H9 (cell line): ENCODE results near the gene ANKRD44. TPM values are rescaled to one million over a fixed set of nuclear protein-coding genes. Genes with fewer than 3 reads are reported as not detected.

Experiments
- DNase-seq: peaks from one replicate; pipeline ENCODE4 v3.0.0-alpha.2; 2017
- H2AFZ ChIP-seq: one replicate; pipeline ENCODE4 v1.6.1; 2013; ENCODE audit warnings: mild to moderate bottlenecking, low read length, control low read depth, moderate library complexity
- H2AK5ac ChIP-seq: 2 replicates; pipeline ENCODE4 v1.6.1; 2013; ENCODE audit warnings: low read length, control low read depth, mixed read lengths; ENCODE audit not compliant: insufficient read length
- H2BK120ac ChIP-seq: one replicate; pipeline ENCODE4 v1.6.1; 2013; ENCODE audit warnings: low read depth, mild to moderate bottlenecking, low read length, control low read depth, inconsistent platforms; ENCODE audit not compliant: poor library complexity, severe bottlenecking
- H2BK12ac ChIP-seq: 2 replicates; pipeline ENCODE4 v1.6.1; 2013; ENCODE audit warnings: low read length, control low read depth, mixed read lengths, low read depth; ENCODE audit not compliant: insufficient read length
- H2BK15ac ChIP-seq: 2 replicates; pipeline ENCODE4 v1.6.1; 2013; ENCODE audit warnings: low read depth, low read length, control low read depth
- H2BK20ac ChIP-seq: one replicate; pipeline ENCODE4 v1.6.1; 2013; ENCODE audit warnings: low read depth, mild to moderate bottlenecking, low read length, control low read depth, inconsistent platforms; ENCODE audit not compliant: poor library complexity, severe bottlenecking
- H2BK5ac ChIP-seq: 2 replicates; pipeline ENCODE4 v1.6.1; 2013; ENCODE audit warnings: low read length, control low read depth, mixed read lengths; ENCODE audit not compliant: insufficient read length
- H3K14ac ChIP-seq: 2 replicates; pipeline ENCODE4 v1.6.1; 2013; ENCODE audit warnings: low read length, control low read depth; ENCODE audit not compliant: insufficient read depth
- H3K18ac ChIP-seq: 2 replicates; pipeline ENCODE4 v1.6.1; 2013; ENCODE audit warnings: low read depth, mild to moderate bottlenecking, mixed read lengths, low read length, control low read depth; ENCODE audit not compliant: insufficient read length
- H3K23ac ChIP-seq: 2 replicates; pipeline ENCODE4 v1.6.1; 2013; ENCODE audit warnings: low read length, control low read depth, mixed read lengths, low read depth; ENCODE audit not compliant: insufficient read length
- H3K23me2 ChIP-seq: 2 replicates; pipeline ENCODE4 v1.6.1; 2013; ENCODE audit warnings: low read depth, mild to moderate bottlenecking, mixed read lengths, low read length, control low read depth; ENCODE audit not compliant: insufficient read length, poor library complexity, severe bottlenecking
- H3K27ac ChIP-seq: 2 replicates; pipeline ENCODE4 v1.5.1; 2013; ENCODE audit warnings: low read length, control low read depth, mixed read lengths, low read depth; ENCODE audit not compliant: insufficient read length
- H3K27me3 ChIP-seq: 2 replicates; pipeline ENCODE4 v1.6.1; 2013; ENCODE audit warnings: low read length, control low read depth, inconsistent platforms; ENCODE audit not compliant: insufficient read depth
- H3K4ac ChIP-seq: 2 replicates; pipeline ENCODE4 v1.6.1; 2013; ENCODE audit warnings: low read depth, mild to moderate bottlenecking, control low read depth, inconsistent platforms, low read length, moderate library complexity
- H3K4me1 ChIP-seq: 2 replicates; pipeline ENCODE4 v1.6.1; 2013; ENCODE audit warnings: low read length, control low read depth, inconsistent platforms; ENCODE audit not compliant: insufficient read depth
- H3K4me2 ChIP-seq: 2 replicates; pipeline ENCODE4 v1.6.1; 2013; ENCODE audit warnings: low read length, control low read depth, mixed read lengths; ENCODE audit not compliant: insufficient read length, insufficient read depth
- H3K56ac ChIP-seq: 2 replicates; pipeline ENCODE4 v1.6.1; 2013; ENCODE audit warnings: low read depth, mild to moderate bottlenecking, mixed read lengths, low read length, control low read depth; ENCODE audit not compliant: insufficient read length
- H3K79me1 ChIP-seq: 2 replicates; pipeline ENCODE4 v1.6.1; 2013; ENCODE audit warnings: low read depth, mild to moderate bottlenecking, moderate library complexity, low read length, control low read depth, inconsistent platforms; ENCODE audit not compliant: insufficient read depth, poor library complexity, severe bottlenecking
- H3K79me2 ChIP-seq: 2 replicates; pipeline ENCODE4 v1.6.1; 2013; ENCODE audit warnings: low read length, control low read depth, inconsistent platforms; ENCODE audit not compliant: insufficient read depth
- H3K9ac ChIP-seq: 2 replicates; pipeline ENCODE4 v1.6.1; 2013; ENCODE audit warnings: low read length, control low read depth, mixed read lengths; ENCODE audit not compliant: insufficient read length; ENCODE audit errors: extremely low read depth
- H3K9me3 ChIP-seq: one replicate; pipeline ENCODE4 v1.6.1; 2013; ENCODE audit warnings: low read depth, low read length, inconsistent platforms; ENCODE audit not compliant: control insufficient read depth
- H3T11ph ChIP-seq: one replicate; pipeline ENCODE4 v1.6.1; 2013; ENCODE audit warnings: mild to moderate bottlenecking, low read length, control low read depth, inconsistent platforms
- H4K20me1 ChIP-seq: one replicate; pipeline ENCODE4 v1.6.1; 2013; ENCODE audit not compliant: control insufficient read depth, insufficient read length, insufficient read depth
- H4K5ac ChIP-seq: 2 replicates; pipeline ENCODE4 v1.6.1; 2013; ENCODE audit warnings: low read depth, mild to moderate bottlenecking, mixed read lengths, low read length, control low read depth; ENCODE audit not compliant: insufficient read length
- H4K8ac ChIP-seq: replicated peaks from 2 replicates; pipeline ENCODE4 v1.6.1; 2013; ENCODE audit warnings: low read length, control low read depth, mixed read lengths, low read depth; ENCODE audit not compliant: insufficient read length
- H4K91ac ChIP-seq: 2 replicates; pipeline ENCODE4 v1.6.1; 2013; ENCODE audit warnings: low read depth, mild to moderate bottlenecking, moderate library complexity, mixed read lengths, low read length, control low read depth; ENCODE audit not compliant: insufficient read length
- H3K27ac Mint-ChIP-seq, 3 experiments: 2 replicates in 2 of 3; 3 replicates in 1 of 3; pipeline ENCODE4 v1.8.0; 2020 to 2021; ENCODE audit warnings: mixed read lengths in 3 of 3, mild to moderate bottlenecking in 1 of 3, moderate library complexity in 1 of 3
- H3K27me3 Mint-ChIP-seq: 2 replicates; pipeline ENCODE4 v1.8.0; 2021; ENCODE audit warnings: low read depth, mild to moderate bottlenecking, moderate library complexity, mixed read lengths
- H3K36me3 Mint-ChIP-seq, 3 experiments: 2 replicates in 2 of 3; 3 replicates in 1 of 3; pipeline ENCODE4 v1.8.0; 2020 to 2021; ENCODE audit warnings: low read depth in 3 of 3, mixed read lengths in 3 of 3; ENCODE audit not compliant: insufficient read depth in 1 of 3
- H3K4me1 Mint-ChIP-seq, 2 experiments: 2 replicates each; pipeline ENCODE4 v1.8.0; 2020; ENCODE audit warnings: mixed read lengths in 2 of 2
- H3K4me3 Mint-ChIP-seq, 2 experiments: 2 replicates in 1 of 2; 3 replicates in 1 of 2; pipeline ENCODE4 v1.8.0; 2020 to 2021; ENCODE audit warnings: mild to moderate bottlenecking in 2 of 2, mixed read lengths in 2 of 2, moderate library complexity in 1 of 2
- H3K9me3 Mint-ChIP-seq, 2 experiments: 2 replicates in 1 of 2; 3 replicates in 1 of 2; pipeline ENCODE4 v1.8.0; 2020; ENCODE audit warnings: mild to moderate bottlenecking in 2 of 2, mixed read lengths in 2 of 2, moderate library complexity in 1 of 2
- CTCF ChIP-seq: fragments of 200-600 bp; sonication (generic); conservative IDR thresholded peaks from 3 replicates; pipeline ENCODE4 v1.8.0; 2021; ENCODE audit warnings: antibody characterized with exemption, mild to moderate bottlenecking
- WGBS: extraction: QIAGEN DNeasy Blood & Tissue Kit; methylation state at CpG from one replicate; pipeline ENCODE4 v1.1.7; 2013; ENCODE audit warnings: missing lambda C conversion rate, low lambda C conversion rate, mixed read lengths; ENCODE audit not compliant: insufficient read length; ENCODE audit errors: extremely low coverage; 5-methylcytosine and 5-hydroxymethylcytosine counted together
- total RNA-seq: library from RNA; stranded (reverse); gene quantifications from 2 replicates; pipeline ENCODE4 v1.2.1, GENCODE V29; 2021

Gene ANKRD44
- total RNA-seq, 1 experiment from 2014 or later = 1.9 TPM

GRCh38 chr2:197073270-197073669, 237.3 kb downstream of the ANKRD44 start:
- Histone ChIP-seq H2BK12ac (no peak overlapping the region), H3K9ac (no peak overlapping the region), H3K18ac (no peak overlapping the region), H2BK5ac (no peak overlapping the region), H4K8ac (no peak overlapping the region), H3K14ac (no peak overlapping the region), H3K27ac (no peak overlapping the region), H2BK120ac (no peak overlapping the region), H2BK15ac (no peak overlapping the region), H3T11ph (no peak overlapping the region), H3K4me2 (no peak overlapping the region), H3K9me3 (no peaks in the 10 kb centered on the region), H2BK20ac (no peak overlapping the region), H3K4me1 (no peaks in the 10 kb centered on the region), H4K20me1 (no peaks in the 10 kb centered on the region), H3K23ac (no peak overlapping the region), H4K5ac (no peak overlapping the region), H3K27me3 (no peaks in the 10 kb centered on the region), H3K23me2 (no peaks in the 10 kb centered on the region), H2AFZ (no peak overlapping the region), H3K56ac (no peak overlapping the region), H4K91ac (no peak overlapping the region), H2AK5ac (no peak overlapping the region), H3K4ac (no peak overlapping the region), H3K79me2 (no peaks in the 10 kb centered on the region), H3K79me1 (no peaks in the 10 kb centered on the region)
- Mint-ChIP-seq H3K27ac (no peak overlapping the region), H3K27me3 (no peaks in the 10 kb centered on the region), H3K9me3 (no peaks in the 10 kb centered on the region), H3K4me3 (no peak overlapping the region), H3K4me1 (no peaks in the 10 kb centered on the region; a peak in 1 of 4 replicates), H3K36me3 (no peaks in the 10 kb centered on the region)
- no peak for DNase-seq
- WGBS = no CpG with 5 or more reads among the region's 2 CpGs
- no peak for TF ChIP-seq CTCF
